SH-SY5Y (cell line): ENCODE measurements around the gene NAA30.

Source experiments
- GATA2 ChIP-seq: IDR thresholded peaks from 2 replicates; pipeline ENCODE4 v1.6.1; 2011; ENCODE audit warnings: mild to moderate bottlenecking, low read depth, low read length
- GATA3 ChIP-seq: IDR thresholded peaks from 2 replicates; pipeline ENCODE4 v1.6.1; 2011; ENCODE audit warnings: low read depth, mild to moderate bottlenecking, low read length, moderate library complexity

GRCh38 chr14:57392830-57393229 is 2.4 kb downstream of the NAA30 start:
- TF ChIP-seq GATA3 (no peak), GATA2 (no peak)
